Measurements from ENCODE around the gene SPTLC2. TPM values are rescaled to one million over a fixed set of nuclear protein-coding genes. Genes with fewer than 3 reads are reported as not detected.
"Not testable (repeated sequence)": the region's sequence is repeated elsewhere in the genome, so short reads cannot be mapped to it uniquely, and the experiment has no call there.

The SPTLC2 gene
- 10 to 100 TPM; 18.8 to 25.8 TPM for total RNA-seq

- ATAC-seq (peak; percentile 94 to 98), DNase-seq (ENCODE audit: low spot score in 2 of 2) (peak; percentile 91 to 96)
- H3K9me3 Mint-ChIP-seq = no peaks in the 10 kb centered on the region
- peaks cover 11 to 20% of the 10 kb centered on the region in 2 donors for H3K36me3 Mint-ChIP-seq
- peak within 1 kb of the TSS; percentile 85 to 96 for H3K27ac Mint-ChIP-seq
Measured at GRCh38 chr14:77616454-77617229, at the start of gene SPTLC2. Gene SPTLC2, minus strand, starts transcription at chr14:77616637. Its CDS starts 58 bp downstream, at chr14:77616579.

DNA sequence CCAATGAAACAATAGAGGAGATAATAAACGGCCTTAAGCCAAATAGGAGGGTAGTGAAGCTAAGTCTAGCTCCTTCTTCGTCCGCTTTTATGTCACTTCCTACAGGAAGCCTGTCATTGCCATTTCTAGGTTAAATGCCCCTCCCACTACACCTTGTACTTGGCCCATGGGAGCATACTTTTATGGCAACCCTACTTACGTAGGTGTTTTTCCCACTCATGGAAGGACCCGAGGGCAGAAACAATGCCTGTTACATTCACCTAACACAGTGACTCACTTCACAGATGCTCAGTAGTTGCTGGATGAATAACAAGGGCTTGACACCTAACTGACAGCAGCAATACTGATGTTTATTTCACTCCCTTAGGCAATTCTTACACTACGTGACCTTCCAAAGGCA lies 46.9 kb upstream of the SPTLC2 start:
- no peaks in the 10 kb centered on the region for H3K9me3 Mint-ChIP-seq
- H3K27ac Mint-ChIP-seq = no peak overlapping the region
- no peaks in the 10 kb centered on the region for H3K36me3 Mint-ChIP-seq
- ATAC-seq (peak in 1 of 2 donors; percentile 73), DNase-seq (ENCODE audit: low spot score in 2 of 2) (no peak)

DNA sequence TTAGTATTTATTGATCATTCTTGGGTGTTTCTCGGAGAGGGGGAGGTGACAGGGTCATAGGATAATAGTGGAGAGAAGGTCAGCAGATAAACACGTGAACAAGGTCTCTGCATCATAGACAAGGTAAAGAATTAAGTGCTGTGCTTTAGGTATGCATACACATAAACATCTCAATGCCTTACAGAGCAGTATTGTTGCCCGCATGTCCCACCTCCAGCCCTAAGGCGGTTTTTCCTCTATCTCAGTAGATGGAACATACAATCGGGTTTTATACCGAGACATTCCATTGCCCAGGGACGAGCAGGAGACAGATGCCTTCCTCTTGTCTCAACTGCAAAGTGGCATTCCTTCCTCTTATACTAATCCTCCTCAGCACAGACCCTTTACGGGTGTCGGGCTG lies 45.1 kb upstream of the SPTLC2 start:
- not testable (repeated sequence) for H3K27ac Mint-ChIP-seq; H3K36me3 Mint-ChIP-seq; H3K9me3 Mint-ChIP-seq; DNase-seq (ENCODE audit: low spot score in 2 of 2); ATAC-seq

DNA sequence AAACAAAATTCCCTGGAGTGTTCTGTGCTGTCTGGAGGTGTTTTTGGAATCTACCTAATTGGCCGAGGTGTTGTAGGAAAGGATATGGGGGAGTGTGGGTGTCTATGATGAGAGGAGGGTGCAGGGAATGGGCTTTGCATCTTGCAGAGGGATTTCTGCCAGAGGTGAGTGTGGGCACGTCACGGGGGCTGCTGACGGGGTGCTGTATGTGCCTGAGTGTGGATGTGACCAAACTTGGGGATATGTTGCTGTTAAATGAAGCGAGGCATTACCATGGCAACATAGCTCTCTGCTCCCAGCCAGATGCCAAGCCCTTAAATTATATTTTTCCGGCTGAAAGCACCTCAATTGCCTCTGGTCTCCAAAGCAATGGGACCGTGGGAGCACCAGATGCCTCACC lies 44.3 kb upstream of the SPTLC2 start:
- no peaks in the 10 kb centered on the region for H3K9me3 Mint-ChIP-seq
- no peaks in the 10 kb centered on the region for H3K36me3 Mint-ChIP-seq
- DNase-seq (ENCODE audit: low spot score in 2 of 2) (no peak), ATAC-seq (no peak)
- H3K27ac Mint-ChIP-seq = peak overlapping the region in 1 of 2 donors; percentile 24

- DNase-seq (ENCODE audit: low spot score in 2 of 2) (no peak), ATAC-seq (no peak)
- Mint-ChIP-seq H3K36me3 (no peaks in the 10 kb centered on the region), H3K27ac (no peak overlapping the region), H3K9me3 (no peaks in the 10 kb centered on the region)
Measured at GRCh38 chr14:77659831-77660230, 43.4 kb upstream of the SPTLC2 start.

DNA sequence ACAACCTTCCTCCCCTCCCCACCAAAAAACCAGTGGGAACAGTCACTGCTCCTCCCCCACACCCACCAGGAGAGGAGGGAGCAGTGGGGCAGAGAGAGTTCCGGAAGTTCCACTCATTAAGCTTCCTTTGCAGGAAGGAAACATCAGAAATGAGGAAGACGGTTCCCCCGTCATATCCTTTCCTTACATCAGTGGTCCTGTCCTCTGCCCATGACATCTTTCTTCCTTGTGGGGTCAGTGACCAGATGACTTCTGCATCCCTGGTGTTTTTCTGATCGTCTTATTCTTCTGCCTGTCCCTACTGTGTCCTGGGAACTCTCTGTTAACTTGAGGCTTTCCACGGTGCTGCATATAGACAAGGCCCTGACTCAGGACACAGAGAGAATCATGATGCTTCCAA lies 40.8 kb upstream of the SPTLC2 start:
- Mint-ChIP-seq H3K9me3 (no peaks in the 10 kb centered on the region), H3K36me3 (no peaks in the 10 kb centered on the region), H3K27ac (peak overlapping the region in 1 of 2 donors; percentile 72)
- no peak for ATAC-seq
- no peak for DNase-seq (ENCODE audit: low spot score in 2 of 2)

DNA sequence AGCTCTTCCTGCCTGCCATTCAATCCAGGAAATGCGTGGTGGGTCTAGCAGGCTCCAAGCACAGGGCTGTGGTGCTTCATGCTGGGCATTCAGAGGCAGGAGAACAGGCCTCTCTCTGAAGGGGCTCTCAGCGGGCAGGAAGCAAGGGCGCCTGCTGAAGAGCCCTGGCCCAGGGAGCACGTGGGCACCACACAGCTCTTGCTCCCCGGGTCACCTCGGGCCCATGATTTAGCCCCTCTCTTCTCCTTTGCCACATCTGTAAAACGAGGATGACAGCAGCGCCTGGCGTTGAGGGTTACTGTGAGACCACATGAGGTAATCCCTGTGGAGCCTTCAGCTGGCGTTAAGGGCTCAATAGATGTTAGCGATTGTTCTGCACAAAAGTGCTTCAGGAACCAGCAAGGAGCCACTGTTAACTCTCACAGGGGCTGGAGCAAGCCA lies 37.6 kb upstream of the SPTLC2 start:
- DNase-seq (ENCODE audit: low spot score in 2 of 2) (no peak), ATAC-seq (no peak)
- H3K36me3 Mint-ChIP-seq = no peaks in the 10 kb centered on the region
- peak overlapping the region in 1 of 2 donors; percentile 20 for H3K27ac Mint-ChIP-seq
- no peaks in the 10 kb centered on the region for H3K9me3 Mint-ChIP-seq

DNA sequence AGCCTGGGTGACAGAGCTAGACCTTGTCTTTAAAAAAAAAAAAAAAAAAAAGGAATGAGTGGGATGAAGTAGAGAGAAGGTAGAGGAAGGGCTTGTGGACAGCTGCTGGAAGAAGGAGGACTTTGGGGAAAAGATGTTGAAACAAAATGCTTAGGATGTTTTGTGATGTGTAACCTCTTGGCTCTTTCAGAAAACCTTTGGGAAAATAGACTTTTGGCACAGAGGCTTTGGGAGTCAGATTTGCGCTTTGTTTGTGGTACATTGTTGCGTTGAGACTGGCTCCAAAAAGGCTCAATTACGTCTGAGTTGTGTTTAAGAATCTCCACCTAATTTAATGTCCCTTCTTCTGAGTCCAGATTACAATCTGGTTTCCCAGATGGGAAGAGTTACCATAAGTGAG lies 32.9 kb upstream of the SPTLC2 start:
- no peak for ATAC-seq
- H3K9me3 Mint-ChIP-seq = no peaks in the 10 kb centered on the region
- no peaks in the 10 kb centered on the region for H3K36me3 Mint-ChIP-seq
- DNase-seq (ENCODE audit: low spot score in 2 of 2) = no peak
- H3K27ac Mint-ChIP-seq = no peak overlapping the region

- ATAC-seq = no peak
- DNase-seq (ENCODE audit: low spot score in 2 of 2) = no peak
- H3K36me3 Mint-ChIP-seq = no peaks in the 10 kb centered on the region
- peak overlapping the region in 1 of 2 donors; percentile 45 for H3K27ac Mint-ChIP-seq
- H3K9me3 Mint-ChIP-seq = no peaks in the 10 kb centered on the region
Measured at GRCh38 chr14:77648520-77649200, 32.2 kb upstream of the SPTLC2 start.

DNA sequence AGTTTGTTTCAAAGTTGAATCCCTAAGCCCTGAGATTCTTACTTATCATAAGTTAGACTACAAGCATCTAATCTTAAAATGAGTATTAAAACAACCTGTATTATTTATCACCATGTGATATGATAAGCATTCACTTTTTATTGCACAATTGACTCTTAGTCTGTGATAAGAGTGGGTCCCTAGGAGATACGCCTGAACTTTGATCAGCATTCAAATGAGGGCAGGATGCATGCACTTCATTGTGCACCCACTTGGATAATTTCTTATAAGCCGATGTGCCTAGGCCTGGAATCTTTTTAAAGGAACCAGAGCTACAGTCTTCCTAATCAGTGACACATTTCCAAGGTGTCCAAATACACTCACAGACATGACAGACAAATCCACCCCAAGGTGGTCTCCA lies 31.4 kb upstream of the SPTLC2 start:
- no peak overlapping the region for H3K27ac Mint-ChIP-seq
- DNase-seq (ENCODE audit: low spot score in 2 of 2) (no peak), ATAC-seq (no peak)
- H3K36me3 Mint-ChIP-seq = no peaks in the 10 kb centered on the region
- no peaks in the 10 kb centered on the region for H3K9me3 Mint-ChIP-seq

DNA sequence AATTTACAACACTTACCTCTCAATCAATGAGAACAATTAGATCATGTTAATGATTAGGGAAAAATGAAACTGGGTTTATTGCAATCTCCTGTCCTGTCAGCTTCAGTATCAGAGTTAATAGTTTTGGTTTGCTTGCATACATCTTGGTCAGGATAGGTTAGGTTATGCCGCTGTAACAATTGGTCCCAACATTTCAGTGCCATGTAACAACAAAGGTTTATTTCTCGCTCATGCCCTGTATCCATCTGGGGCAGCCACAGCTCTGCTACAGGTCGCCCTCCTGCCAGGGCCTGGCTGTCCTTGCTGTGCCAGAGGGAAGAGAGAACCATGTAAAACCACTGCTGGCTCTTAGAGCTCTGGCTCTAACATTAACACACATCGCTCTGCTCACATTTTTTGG lies 30.5 kb upstream of the SPTLC2 start:
- Mint-ChIP-seq H3K36me3 (no peaks in the 10 kb centered on the region), H3K27ac (no peak overlapping the region), H3K9me3 (no peaks in the 10 kb centered on the region)
- ATAC-seq (no peak), DNase-seq (ENCODE audit: low spot score in 2 of 2) (no peak)

- ATAC-seq (no peak), DNase-seq (ENCODE audit: low spot score in 2 of 2) (no peak)
- H3K36me3 Mint-ChIP-seq = peaks cover 0 to 5% of the 10 kb centered on the region in 2 donors
- H3K27ac Mint-ChIP-seq = no peak overlapping the region
- no peaks in the 10 kb centered on the region for H3K9me3 Mint-ChIP-seq
Measured at GRCh38 chr14:77645520-77646230, 29.2 kb upstream of the SPTLC2 start.

- H3K27ac Mint-ChIP-seq = peak overlapping the region; percentile 95 to 96
Measured at GRCh38 chr14:77642407-77642806, 26.0 kb upstream of the SPTLC2 start.

DNA sequence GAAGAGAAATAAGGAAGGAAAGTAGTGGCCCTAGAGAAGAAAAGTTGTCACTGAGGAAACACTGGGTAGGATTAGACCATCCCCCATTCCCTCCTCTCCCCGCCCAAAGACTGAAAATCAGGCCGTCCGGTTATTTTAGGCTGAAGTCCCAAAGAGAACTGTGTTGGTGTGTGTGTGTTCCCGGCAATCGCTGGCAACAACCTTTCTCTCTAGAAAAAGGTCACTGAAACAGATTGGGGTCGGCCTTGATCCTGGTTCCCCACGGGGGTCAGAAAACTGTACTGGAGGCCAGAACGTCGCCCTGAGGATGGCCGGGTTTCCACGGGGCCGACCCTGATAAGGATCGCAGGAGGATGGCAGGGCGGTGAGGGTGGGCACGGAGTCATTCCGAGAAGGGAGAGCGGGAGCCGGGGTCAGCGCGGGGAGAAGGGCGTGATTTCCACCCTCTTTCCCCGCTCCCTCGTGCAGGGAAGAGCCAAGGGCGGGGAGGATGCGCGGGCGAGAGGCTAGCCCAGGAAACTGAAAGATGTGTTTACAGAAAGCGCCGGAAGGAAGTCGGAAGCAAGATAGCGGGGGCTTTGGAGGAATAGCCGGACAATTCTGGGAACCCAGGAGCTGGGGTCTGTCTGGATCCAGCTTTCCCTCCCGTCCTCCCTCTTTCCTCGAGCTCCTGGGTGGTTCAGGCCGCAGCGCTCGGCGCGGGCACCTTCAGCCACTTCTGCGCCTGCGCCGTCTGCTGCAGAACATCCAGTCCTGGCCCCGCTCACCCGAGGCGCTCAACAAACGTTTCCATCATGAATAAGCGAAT lies 25.3 kb upstream of the SPTLC2 start:
- H3K9me3 Mint-ChIP-seq = peaks cover 0 to 8% of the 10 kb centered on the region in 2 donors
- H3K36me3 Mint-ChIP-seq = peaks cover 0 to 5% of the 10 kb centered on the region in 2 donors
- DNase-seq (ENCODE audit: low spot score in 2 of 2) (peak; percentile 71 to 81), ATAC-seq (peak; percentile 88 to 90)
- H3K27ac Mint-ChIP-seq = peak overlapping the region; percentile 95 to 96

More at GRCh38 chr14:77642407-77642806, 26.0 kb upstream of the SPTLC2 start:
- no peak for DNase-seq (ENCODE audit: low spot score in 2 of 2)
- Mint-ChIP-seq H3K36me3 (peaks cover 0 to 5% of the 10 kb centered on the region in 2 donors), H3K9me3 (peaks cover 0 to 5% of the 10 kb centered on the region in 2 donors)
- no peak for ATAC-seq

- ATAC-seq (no peak), DNase-seq (ENCODE audit: low spot score in 2 of 2) (no peak)
- H3K36me3 Mint-ChIP-seq = peaks cover 0 to 5% of the 10 kb centered on the region in 2 donors
- H3K27ac Mint-ChIP-seq = peak overlapping the region; percentile 95 to 96
- H3K9me3 Mint-ChIP-seq = peaks cover 0 to 9% of the 10 kb centered on the region in 2 donors
Measured at GRCh38 chr14:77640756-77641533, 24.5 kb upstream of the SPTLC2 start.

GRCh38 chr14:77638771-77639171 lies 22.3 kb upstream of the SPTLC2 start:
- DNase-seq (ENCODE audit: low spot score in 2 of 2) = no peak
- ATAC-seq = no peak
- Mint-ChIP-seq H3K36me3 (peaks cover 0 to 5% of the 10 kb centered on the region in 2 donors), H3K9me3 (peaks cover 0 to 9% of the 10 kb centered on the region in 2 donors), H3K27ac (no peak overlapping the region)

Measured in activated naive CD4-positive, alpha-beta T cell treated with anti-CD3 and anti-CD28 coated beads, Interleukin-2, amount 50 U/mL, for 72 hours (primary cell).